ENCODE measurements around the gene POU2F1.
A peak's percentile ranks its signal among the peaks of the same experiment; 100 is the strongest.

The POU2F1 gene

DNA sequence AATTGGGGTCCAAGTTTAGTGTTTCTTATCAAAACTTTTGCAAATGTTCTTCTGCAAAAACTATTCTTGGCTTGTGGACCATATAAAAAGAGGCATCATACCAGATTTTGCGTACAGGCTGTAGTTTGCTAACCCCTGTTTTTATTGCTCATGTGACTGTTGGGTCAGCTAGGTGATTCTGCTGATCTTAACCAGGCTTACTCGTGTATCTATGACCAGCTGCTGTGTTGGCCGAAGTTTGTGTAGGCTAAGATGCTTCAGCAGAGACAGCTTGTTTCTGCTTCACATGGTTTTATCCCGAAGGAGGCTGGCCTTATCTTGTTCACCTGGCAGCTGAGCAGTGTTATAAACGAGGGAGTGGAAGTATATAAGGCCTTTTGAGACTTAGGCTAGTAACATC lies 38.2 kb downstream of the POU2F1 start (continued):
- TF ChIP-seq SP3 (tag by site-specific recombination; IDR thresholded peaks at IDR 0.05) (no peak), ZBTB21 (tag by site-specific recombination; IDR thresholded peaks at IDR 0.05) (no peak)

DNA sequence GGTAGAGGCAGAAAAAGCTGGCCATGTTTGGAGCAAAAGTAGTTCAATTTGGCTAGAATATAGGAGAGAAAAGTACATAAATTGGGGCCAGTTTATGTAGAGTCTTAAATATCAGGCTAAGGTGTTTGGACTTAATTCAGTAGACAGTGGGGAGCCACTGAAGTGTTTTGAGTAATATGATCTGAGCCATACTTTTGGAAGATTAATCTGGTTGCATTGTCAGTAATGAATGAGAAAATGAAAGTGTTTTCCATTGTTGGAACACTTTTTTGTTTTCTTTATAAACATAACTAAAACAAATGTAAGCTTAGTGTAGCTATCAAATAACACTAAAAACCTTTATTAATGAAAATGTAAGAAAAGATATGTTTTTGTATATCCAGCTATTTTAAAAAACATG lies 42.1 kb downstream of the POU2F1 start:
- Histone ChIP-seq H3K27ac (ENCODE audit: extremely low read depth, low read depth, low read length) (peak overlapping the region; percentile 10; the same call in 1 of the 2 replicates), H3K9me3 (ENCODE audit: control insufficient read depth, insufficient read depth, low read depth, low read length) (no peaks in the 10 kb centered on the region), H3K4me1 (ENCODE audit: control insufficient read depth, insufficient read depth, low read length) (peaks cover 21% of the 10 kb centered on the region), H3K4me3 (ENCODE audit: low read depth, low read length) (no peak overlapping the region), H3K36me3 (ENCODE audit: control insufficient read depth in 2 of 2, insufficient read depth in 1 of 2, low read length in 2 of 2) (no peaks in the 10 kb centered on the region)
- CTCF ChIA-PET = interaction anchor here (0.5 to 0.6 kb wide), 2 partner anchors 58 to 406 kb away, joined by 3 read pairs; no protein-coding TSS in a partner anchor
- POLR2A ChIA-PET = interaction anchor here (0.9 kb wide), 1 partner anchor 42 kb away, joined by 4 read pairs; the partner anchor contains the start of gene POU2F1
- 0 out of 2 replicates have a peak, but pooled peaks have one; percentile 35 for TF ChIP-seq GFI1B (tag by site-specific recombination; IDR thresholded peaks at IDR 0.05)
- peak; percentile 54 for TF ChIP-seq ZNF366 (tag by site-specific recombination; conservative IDR thresholded peaks at IDR 0.05)
- TF ChIP-seq INSM2 (tag by site-specific recombination; IDR thresholded peaks at IDR 0.05) = 0 out of 2 replicates have a peak, but pooled peaks have one; percentile 13
- 0 out of 2 replicates have a peak, but pooled peaks have one; percentile 12 for TF ChIP-seq PATZ1 (tag by site-specific recombination; IDR thresholded peaks at IDR 0.05)
- TF ChIP-seq ZBTB17 (tag by site-specific recombination; IDR thresholded peaks at IDR 0.05) = no peak; the same call in 1 of the 2 replicates
- peak; percentile 69 for TF ChIP-seq TCF7L2 (IDR thresholded peaks at IDR 0.05; ENCODE audit: borderline replicate concordance, low read depth, low read length)
- 0 out of 2 replicates have a peak, but pooled peaks have one; percentile 33 for TF ChIP-seq SP7 (tag by site-specific recombination; IDR thresholded peaks at IDR 0.05)
- TF ChIP-seq, protein P1, sequence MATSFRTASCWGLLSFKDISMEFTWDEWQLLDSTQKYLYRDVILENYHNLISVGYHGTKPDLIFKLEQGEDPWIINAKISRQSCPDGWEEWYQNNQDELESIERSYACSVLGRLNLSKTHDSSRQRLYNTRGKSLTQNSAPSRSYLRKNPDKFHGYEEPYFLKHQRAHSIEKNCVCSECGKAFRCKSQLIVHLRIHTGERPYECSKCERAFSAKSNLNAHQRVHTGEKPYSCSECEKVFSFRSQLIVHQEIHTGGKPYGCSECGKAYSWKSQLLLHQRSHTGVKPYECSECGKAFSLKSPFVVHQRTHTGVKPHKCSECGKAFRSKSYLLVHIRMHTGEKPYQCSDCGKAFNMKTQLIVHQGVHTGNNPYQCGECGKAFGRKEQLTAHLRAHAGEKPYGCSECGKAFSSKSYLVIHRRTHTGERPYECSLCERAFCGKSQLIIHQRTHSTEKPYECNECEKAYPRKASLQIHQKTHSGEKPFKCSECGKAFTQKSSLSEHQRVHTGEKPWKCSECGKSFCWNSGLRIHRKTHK (tag by site-specific recombination; IDR thresholded peaks at IDR 0.05) = no peak
- TF ChIP-seq KLF8 (tag by site-specific recombination; IDR thresholded peaks at IDR 0.05) = 0 out of 2 replicates have a peak, but pooled peaks have one; percentile 18
- TF ChIP-seq GLI4 (tag by site-specific recombination; IDR thresholded peaks at IDR 0.05) = no peak
- 0 out of 2 replicates have a peak, but pooled peaks have one; percentile 7 for TF ChIP-seq ZNF146 (tag by site-specific recombination; IDR thresholded peaks at IDR 0.05)
- no peak for TF ChIP-seq ZBTB20 (tag by site-specific recombination; IDR thresholded peaks at IDR 0.05)
- TF ChIP-seq ZNF121 (tag by site-specific recombination; IDR thresholded peaks at IDR 0.05) = 0 out of 2 replicates have a peak, but pooled peaks have one; percentile 36
- TF ChIP-seq ZNF24 (tag by site-specific recombination; IDR thresholded peaks at IDR 0.05) = 0 out of 2 replicates have a peak, but pooled peaks have one; percentile 46
- no peak for TF ChIP-seq ZNF433 (tag by site-specific recombination; IDR thresholded peaks at IDR 0.05; ENCODE audit: low read depth)
- TF ChIP-seq SALL2 (tag by site-specific recombination; IDR thresholded peaks at IDR 0.05; ENCODE audit: borderline replicate concordance) = no peak
- TF ChIP-seq ZXDB (tag by site-specific recombination; IDR thresholded peaks at IDR 0.05) = peak; percentile 55
- 0 out of 2 replicates have a peak, but pooled peaks have one; percentile 45 for TF ChIP-seq BCL11B (tag by site-specific recombination; IDR thresholded peaks at IDR 0.05; ENCODE audit: low read depth)
- TF ChIP-seq ZNF488 (tag by site-specific recombination; IDR thresholded peaks at IDR 0.05) = no peak
- TF ChIP-seq ZBTB44 (tag by site-specific recombination; IDR thresholded peaks at IDR 0.05) = peak; percentile 72
- TF ChIP-seq WT1 (tag by site-specific recombination; IDR thresholded peaks at IDR 0.05) = peak; percentile 57; the same call in 1 of the 2 replicates
- peak; percentile 60; the same call in 1 of the 2 replicates for TF ChIP-seq FEZF1 (tag by site-specific recombination; IDR thresholded peaks at IDR 0.05)
- TF ChIP-seq, protein P2, sequence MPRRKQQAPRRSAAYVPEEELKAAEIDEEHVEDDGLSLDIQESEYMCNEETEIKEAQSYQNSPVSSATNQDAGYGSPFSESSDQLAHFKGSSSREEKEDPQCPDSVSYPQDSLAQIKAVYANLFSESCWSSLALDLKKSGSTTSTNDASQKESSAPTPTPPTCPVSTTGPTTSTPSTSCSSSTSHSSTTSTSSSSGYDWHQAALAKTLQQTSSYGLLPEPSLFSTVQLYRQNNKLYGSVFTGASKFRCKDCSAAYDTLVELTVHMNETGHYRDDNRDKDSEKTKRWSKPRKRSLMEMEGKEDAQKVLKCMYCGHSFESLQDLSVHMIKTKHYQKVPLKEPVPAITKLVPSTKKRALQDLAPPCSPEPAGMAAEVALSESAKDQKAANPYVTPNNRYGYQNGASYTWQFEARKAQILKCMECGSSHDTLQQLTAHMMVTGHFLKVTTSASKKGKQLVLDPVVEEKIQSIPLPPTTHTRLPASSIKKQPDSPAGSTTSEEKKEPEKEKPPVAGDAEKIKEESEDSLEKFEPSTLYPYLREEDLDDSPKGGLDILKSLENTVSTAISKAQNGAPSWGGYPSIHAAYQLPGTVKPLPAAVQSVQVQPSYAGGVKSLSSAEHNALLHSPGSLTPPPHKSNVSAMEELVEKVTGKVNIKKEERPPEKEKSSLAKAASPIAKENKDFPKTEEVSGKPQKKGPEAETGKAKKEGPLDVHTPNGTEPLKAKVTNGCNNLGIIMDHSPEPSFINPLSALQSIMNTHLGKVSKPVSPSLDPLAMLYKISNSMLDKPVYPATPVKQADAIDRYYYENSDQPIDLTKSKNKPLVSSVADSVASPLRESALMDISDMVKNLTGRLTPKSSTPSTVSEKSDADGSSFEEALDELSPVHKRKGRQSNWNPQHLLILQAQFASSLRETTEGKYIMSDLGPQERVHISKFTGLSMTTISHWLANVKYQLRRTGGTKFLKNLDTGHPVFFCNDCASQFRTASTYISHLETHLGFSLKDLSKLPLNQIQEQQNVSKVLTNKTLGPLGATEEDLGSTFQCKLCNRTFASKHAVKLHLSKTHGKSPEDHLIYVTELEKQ (tag by site-specific recombination; IDR thresholded peaks at IDR 0.05; ENCODE audit: borderline replicate concordance) = 0 out of 2 replicates have a peak, but pooled peaks have one; percentile 37

Data from HEK293 (cell line).